ENCODE results near the gene SYNPR.

Gene SYNPR

DNA sequence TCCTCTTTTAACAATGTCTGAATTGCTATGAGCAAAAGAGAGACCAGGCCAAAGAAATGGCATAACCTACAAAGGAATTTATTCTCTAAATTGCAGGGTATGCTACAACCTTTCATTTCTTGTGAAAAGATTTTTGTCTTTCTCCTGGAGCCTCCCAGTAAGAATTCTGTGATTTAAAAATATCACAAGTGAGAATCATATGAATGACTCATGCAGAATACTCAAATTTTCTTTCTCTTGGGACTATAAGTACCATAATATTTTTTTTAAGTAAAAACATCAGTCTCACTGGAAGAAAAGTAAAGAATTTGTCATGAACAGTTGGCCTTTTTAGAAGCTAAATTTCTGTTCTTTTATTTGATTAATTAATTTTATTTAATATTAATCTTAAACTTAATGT is 26.3 kb downstream of the SYNPR start:
- peak; percentile 13 for DNase-seq (ENCODE audit: low read depth)

GRCh38 chr3:63308072-63308471 is 30.0 kb downstream of the SYNPR start:
- DNase-seq (ENCODE audit: low read depth), result no peak

GRCh38 chr3:63309768-63310167 is 31.7 kb downstream of the SYNPR start:
- DNase-seq (ENCODE audit: low read depth), result no peak

DNA sequence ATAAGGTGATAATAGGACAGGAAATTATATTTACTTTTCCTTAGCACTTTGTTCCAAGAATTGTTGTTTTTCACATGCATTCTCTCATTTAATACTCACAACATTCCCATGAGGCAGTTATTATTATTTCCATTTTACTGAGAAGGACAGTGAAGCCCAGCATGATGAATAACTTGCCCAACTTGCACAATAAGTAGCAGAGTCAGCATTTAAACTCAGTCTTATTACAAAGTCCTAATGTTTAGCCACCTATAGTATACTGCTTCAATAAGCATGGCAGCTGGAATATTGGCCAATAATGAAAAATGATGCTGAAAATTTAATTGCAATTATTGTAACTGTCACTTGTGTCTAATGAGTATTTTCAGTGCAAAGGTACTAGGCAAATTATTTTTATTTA is 45.7 kb downstream of the SYNPR start:
- DNase-seq (ENCODE audit: low read depth), result no peak

GRCh38 chr3:63324621-63325020 is 46.5 kb downstream of the SYNPR start:
- no peak for DNase-seq (ENCODE audit: low read depth)

- no peak for DNase-seq (ENCODE audit: low read depth)
Observed at GRCh38 chr3:63325386-63325785, 47.3 kb downstream of the SYNPR start.

- DNase-seq (ENCODE audit: low read depth), result peak; percentile 79
Observed at GRCh38 chr3:63328365-63328764, 50.3 kb downstream of the SYNPR start.

DNA sequence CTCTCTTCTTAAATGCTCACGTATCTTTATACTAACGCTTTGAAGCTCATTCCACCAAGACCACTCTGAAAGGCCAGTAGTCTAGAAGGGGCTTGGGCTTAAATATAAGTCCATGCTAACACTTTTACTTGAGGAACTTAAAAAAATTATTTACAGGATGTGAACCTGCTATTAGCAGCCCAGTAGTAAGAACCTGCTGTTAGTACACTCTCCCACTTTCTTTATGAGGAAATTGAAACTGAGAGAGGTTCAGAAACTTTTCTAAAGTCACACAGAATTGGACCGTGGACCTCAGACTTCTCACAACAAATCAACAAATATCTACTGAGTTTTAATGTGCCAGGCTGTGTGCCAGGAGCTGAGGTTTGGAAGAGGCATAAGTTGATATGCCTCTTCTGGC is 53.4 kb downstream of the SYNPR start:
- no peak for DNase-seq (ENCODE audit: low read depth)

- DNase-seq (ENCODE audit: low read depth), result no peak
Observed at GRCh38 chr3:63333815-63334214, 55.7 kb downstream of the SYNPR start.

- DNase-seq (ENCODE audit: low read depth), result no peak
Observed at GRCh38 chr3:63338351-63338750, 60.2 kb downstream of the SYNPR start.

GRCh38 chr3:63343674-63344073 is 65.6 kb downstream of the SYNPR start:
- DNase-seq (ENCODE audit: low read depth), result peak; percentile 89

GRCh38 chr3:63344661-63345060 is 66.6 kb downstream of the SYNPR start:
- no peak for DNase-seq (ENCODE audit: low read depth)

DNA sequence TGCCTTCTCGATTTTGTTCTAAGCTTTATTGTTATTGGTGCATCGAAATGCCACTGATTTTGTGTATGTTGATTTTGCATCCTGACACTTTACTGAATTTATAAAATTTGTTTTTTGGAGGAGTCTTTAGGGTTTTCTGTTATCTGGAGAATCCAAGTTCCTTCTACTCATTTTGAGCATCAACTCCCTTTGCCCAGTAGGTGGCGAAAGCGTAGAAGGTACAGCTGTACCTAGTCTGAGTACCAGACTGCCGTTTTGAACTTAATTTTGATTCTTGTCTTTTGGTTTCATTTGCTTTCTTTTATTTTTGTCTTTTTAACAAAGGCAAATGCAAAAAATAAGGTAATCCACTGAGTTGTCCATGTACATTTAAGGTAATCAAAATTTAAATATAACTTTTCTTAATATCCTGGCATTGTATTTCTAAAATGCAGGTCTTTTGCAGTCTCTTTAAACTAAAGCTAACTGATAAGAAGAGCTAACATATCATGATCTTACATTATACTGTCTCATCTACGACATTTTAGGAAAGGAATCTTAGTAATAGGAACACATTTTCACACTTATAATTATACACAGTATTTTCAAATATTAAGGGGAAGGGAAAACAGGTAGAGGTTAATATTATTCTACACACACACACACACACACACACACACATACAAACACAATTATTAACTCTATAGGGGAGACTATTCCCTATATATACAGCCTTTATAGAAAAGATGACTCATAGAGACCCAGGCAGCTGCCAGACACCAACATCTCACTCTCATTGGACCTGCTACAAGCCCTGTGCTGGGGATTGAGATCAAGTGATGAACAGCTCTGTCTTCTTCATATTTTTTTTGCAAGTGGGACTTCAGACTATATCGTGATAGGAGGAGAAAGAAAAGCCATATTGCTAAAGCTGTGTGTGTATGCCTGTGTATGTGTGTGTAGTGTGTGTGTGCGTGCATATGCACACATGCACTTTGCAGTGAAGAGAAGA is 71.8 kb downstream of the SYNPR start:
- peak; percentile 57 for DNase-seq (ENCODE audit: low read depth)

- DNase-seq (ENCODE audit: low read depth), result peak; percentile 49
Observed at GRCh38 chr3:63351159-63352007, 73.3 kb downstream of the SYNPR start.

GRCh38 chr3:63352008-63352279 is 73.8 kb downstream of the SYNPR start:
- DNase-seq (ENCODE audit: low read depth), result no peak

DNA sequence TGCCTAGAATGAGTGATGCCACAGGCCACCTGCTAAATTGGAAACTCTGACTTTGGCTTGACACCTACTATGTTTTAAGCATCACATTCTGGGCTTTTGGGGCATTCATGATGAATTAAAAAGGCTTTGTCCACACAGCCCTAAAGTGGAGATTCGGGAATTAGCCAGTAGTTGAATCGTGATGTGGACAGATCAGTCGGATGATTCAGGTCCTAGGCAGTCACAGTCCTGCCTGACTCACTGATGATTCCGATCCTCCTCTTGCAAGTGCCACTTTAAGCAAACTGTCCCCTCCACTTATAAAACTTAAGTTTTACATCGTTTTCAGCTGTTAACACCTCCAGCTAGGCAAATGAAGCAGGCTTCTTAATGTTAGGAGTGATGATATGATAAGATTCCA is 75.3 kb downstream of the SYNPR start:
- no peak for DNase-seq (ENCODE audit: low read depth)

- no peak for DNase-seq (ENCODE audit: low read depth)
Observed at GRCh38 chr3:63354160-63354559, 76.1 kb downstream of the SYNPR start.

DNA sequence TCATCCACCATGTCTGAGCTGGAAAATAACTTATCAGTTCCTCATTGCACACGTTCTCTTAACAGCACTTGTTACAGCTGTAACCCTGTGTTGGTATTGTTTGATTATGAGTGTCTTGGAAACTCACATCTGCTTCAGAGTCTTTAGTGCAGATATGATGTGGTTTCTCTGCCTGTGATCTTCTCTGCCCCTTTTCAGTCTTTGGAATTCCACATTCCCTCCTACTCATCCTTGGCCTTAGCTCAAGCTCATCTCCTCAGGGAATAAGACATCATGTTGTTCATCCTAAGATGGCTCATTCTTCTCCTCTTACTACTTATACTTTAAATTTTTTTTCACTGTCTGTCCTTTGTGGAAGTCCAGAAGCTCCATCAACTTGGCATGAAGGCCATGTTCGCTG is 77.7 kb downstream of the SYNPR start:
- no peak for DNase-seq (ENCODE audit: low read depth)

- peak; percentile 9 for DNase-seq (ENCODE audit: low read depth)
Observed at GRCh38 chr3:63364495-63364894, 86.4 kb downstream of the SYNPR start.

- DNase-seq (ENCODE audit: low read depth), result no peak
Observed at GRCh38 chr3:63364910-63365309, 86.8 kb downstream of the SYNPR start.

DNA sequence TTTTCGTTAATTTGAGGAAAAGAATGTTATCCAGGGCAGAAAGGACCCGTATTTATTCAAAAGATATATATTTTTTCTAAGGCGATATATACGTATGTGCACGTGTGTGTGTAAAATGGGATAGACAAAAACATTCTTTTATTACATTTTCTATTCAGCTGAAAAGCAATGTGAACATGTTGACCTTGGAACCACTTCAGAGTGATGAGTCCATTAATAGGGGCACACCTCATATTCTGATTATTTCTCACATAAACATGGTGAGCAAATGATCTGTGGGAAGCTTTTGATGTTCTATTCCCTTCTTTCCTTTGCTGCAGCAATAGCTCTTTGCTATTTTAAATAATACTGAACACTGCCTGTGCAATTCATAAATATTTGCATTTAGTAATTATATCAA is 87.6 kb downstream of the SYNPR start:
- DNase-seq (ENCODE audit: low read depth), result no peak

DNA sequence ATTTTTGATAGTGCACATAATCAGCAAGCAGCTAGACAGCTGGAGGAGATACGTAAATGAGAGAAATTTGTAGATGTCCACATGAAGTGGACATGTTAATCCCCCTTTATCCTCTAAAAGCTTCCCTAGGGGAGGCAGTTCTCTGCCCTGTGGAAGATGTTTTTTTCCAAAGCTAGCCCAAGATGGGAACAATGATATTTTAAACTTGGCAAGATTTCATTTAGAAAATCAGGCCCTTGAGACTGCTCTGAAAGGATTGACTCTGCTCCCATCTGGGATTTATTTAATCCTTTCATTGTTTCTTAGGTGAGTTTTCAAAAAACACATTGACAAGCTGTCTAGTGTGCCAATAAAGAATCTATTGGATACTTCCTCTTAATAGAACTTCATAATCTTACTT is 92.0 kb downstream of the SYNPR start:
- no peak for DNase-seq (ENCODE audit: low read depth)

DNA sequence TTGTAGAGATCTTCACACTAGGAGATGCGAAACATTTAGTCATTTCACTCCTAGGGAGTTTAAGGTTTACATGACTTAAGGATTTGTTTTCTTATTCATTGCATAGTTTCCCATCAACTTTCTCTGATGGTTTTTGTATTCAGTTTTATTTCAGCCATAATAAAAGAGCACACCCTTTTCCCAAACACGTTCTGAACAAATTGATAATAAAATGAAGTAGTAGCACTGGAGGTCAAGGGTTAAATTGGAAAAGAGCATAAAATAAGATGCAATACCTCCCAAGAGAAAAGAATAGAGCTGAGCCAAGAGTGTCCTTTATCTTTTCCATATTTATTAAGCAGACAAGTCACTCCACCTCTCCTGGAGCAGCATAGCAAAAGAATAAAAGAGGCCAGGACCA is 104.9 kb downstream of the SYNPR start:
- no peak for DNase-seq (ENCODE audit: low read depth)

Data from stromal cell of bone marrow (primary cell).